ENCODE data around the gene VASN. TPM values are rescaled to one million over a fixed set of nuclear protein-coding genes. Genes with fewer than 3 reads are reported as not detected.

The VASN gene
- total RNA-seq, 1 experiment from 2014 or later = 5.4 TPM

DNA sequence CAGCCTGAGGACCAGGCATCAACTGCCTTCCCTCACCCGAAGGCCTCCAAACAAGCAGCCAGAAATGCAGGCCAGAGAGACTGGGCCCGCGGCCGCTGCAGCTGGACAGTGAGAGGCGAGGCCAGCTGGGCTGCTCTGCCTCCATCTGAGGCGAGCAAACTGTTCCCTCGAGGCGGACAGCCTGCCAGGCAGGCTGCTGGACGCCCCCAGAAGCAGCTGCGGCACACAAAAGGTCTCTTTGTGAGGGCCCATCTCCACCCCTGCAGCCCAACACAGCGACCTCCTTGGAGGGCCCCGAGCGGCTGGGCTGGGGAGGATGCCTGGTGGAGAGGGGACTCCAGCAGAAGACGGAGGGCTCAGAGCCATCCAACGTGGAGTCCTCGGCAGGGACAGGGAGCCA, 40.0 kb downstream of the VASN start:
- ChIA-PET POLR2A (ENCODE audit: low non-redundant PET) (no interaction called here), CTCF (no interaction called here)
- Histone ChIP-seq H3K27ac (ENCODE audit: low read depth, low read length, poor library complexity, severe bottlenecking) (no peak overlapping the region), H3K36me3 (ENCODE audit: insufficient read depth, low read length, poor library complexity, severe bottlenecking) (no peaks in the 10 kb centered on the region), H3K27me3 (replicated peaks; ENCODE audit: insufficient read depth, low read depth, low read length, poor library complexity) (no peaks in the 10 kb centered on the region), H3K9me3 (ENCODE audit: low read depth, low read length, poor library complexity, severe bottlenecking) (no peaks in the 10 kb centered on the region), H3K4me3 (ENCODE audit: low read depth, low read length, poor library complexity, severe bottlenecking) (no peak overlapping the region), H3K4me1 (ENCODE audit: insufficient read depth, low read length, poor library complexity, severe bottlenecking) (peaks cover under 1% of the 10 kb centered on the region)
- DNase-seq (ENCODE audit: low spot score) = no peak
- BruUV-seq (replicated peaks) = no TSS peak
- no peak for TF ChIP-seq EZH2 (IDR thresholded peaks at IDR 0.05; ENCODE audit: borderline replicate concordance, low read depth, low read length, poor library complexity, severe bottlenecking)
- TF ChIP-seq, protein P1, sequence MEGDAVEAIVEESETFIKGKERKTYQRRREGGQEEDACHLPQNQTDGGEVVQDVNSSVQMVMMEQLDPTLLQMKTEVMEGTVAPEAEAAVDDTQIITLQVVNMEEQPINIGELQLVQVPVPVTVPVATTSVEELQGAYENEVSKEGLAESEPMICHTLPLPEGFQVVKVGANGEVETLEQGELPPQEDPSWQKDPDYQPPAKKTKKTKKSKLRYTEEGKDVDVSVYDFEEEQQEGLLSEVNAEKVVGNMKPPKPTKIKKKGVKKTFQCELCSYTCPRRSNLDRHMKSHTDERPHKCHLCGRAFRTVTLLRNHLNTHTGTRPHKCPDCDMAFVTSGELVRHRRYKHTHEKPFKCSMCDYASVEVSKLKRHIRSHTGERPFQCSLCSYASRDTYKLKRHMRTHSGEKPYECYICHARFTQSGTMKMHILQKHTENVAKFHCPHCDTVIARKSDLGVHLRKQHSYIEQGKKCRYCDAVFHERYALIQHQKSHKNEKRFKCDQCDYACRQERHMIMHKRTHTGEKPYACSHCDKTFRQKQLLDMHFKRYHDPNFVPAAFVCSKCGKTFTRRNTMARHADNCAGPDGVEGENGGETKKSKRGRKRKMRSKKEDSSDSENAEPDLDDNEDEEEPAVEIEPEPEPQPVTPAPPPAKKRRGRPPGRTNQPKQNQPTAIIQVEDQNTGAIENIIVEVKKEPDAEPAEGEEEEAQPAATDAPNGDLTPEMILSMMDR (conservative IDR thresholded peaks at IDR 0.05; ENCODE audit: low read depth, low read length) = no peak
- intact Hi-C loops (cut with micrococcal nuclease; ENCODE audit: unreplicated experiment) = no loop called here

DNA sequence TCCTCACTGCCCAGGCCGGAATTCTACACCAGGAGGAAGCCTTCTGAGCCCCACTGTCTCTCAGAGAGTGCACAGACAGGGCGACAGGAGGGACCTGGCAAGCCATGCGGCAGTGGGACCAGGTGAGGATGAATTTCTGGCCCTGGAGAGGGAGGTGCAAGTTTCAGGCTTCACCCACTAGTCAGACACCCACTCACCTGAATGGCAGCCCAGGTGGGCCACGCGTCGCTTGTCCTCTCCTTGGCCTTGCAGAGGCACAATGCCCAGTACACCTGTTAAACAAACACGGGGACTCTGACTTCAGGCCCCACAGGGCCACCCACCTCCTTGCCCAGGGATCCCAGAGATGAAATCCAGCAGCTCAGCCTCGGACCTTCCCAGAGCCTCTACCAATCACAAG, 40.5 kb downstream of the VASN start:
- Histone ChIP-seq H3K4me3 (ENCODE audit: low read depth, low read length, poor library complexity, severe bottlenecking) (no peak overlapping the region), H3K36me3 (ENCODE audit: insufficient read depth, low read length, poor library complexity, severe bottlenecking) (no peaks in the 10 kb centered on the region), H3K9me3 (ENCODE audit: low read depth, low read length, poor library complexity, severe bottlenecking) (no peaks in the 10 kb centered on the region), H3K4me1 (ENCODE audit: insufficient read depth, low read length, poor library complexity, severe bottlenecking) (peaks cover 5% of the 10 kb centered on the region), H3K27ac (ENCODE audit: low read depth, low read length, poor library complexity, severe bottlenecking) (no peak overlapping the region), H3K27me3 (replicated peaks; ENCODE audit: insufficient read depth, low read depth, low read length, poor library complexity) (no peaks in the 10 kb centered on the region)
- no TSS peak for BruUV-seq (replicated peaks)
- CTCF ChIA-PET = no interaction called here
- DNase-seq (ENCODE audit: low spot score) = no peak
- POLR2A ChIA-PET (ENCODE audit: low non-redundant PET) = no interaction called here
- intact Hi-C loops (cut with micrococcal nuclease; ENCODE audit: unreplicated experiment) = no loop called here
- no peak for TF ChIP-seq EZH2 (IDR thresholded peaks at IDR 0.05; ENCODE audit: borderline replicate concordance, low read depth, low read length, poor library complexity, severe bottlenecking)
- TF ChIP-seq, protein P1 (conservative IDR thresholded peaks at IDR 0.05; ENCODE audit: low read depth, low read length) = no peak

DNA sequence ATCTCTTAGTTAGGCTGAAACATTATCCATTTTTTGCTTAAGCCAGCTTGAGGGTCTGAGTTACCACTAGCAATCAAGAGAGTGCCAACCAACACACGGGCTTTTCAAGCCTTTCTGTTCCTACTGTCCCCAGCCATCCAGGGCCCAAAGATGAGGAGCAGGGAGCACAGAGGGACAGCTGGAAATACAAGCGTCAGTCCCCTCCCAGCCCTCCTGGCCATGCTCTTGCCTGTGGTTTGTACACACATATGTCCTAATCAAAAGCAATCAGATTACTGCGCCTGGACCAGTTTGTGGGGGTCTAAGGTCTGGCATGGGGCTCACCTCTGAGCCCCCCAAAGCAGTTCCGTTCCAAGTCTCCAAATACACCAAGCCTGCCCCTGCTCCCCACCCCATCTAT, 41.2 kb downstream of the VASN start:
- no peaks in the 10 kb centered on the region for H3K9me3 ChIP-seq (ENCODE audit: low read depth, low read length, poor library complexity, severe bottlenecking)
- intact Hi-C loops (cut with micrococcal nuclease; ENCODE audit: unreplicated experiment) = no loop called here
- TF ChIP-seq EZH2 (IDR thresholded peaks at IDR 0.05; ENCODE audit: borderline replicate concordance, low read depth, low read length, poor library complexity, severe bottlenecking) = no peak
- TF ChIP-seq, protein P1 (conservative IDR thresholded peaks at IDR 0.05; ENCODE audit: low read depth, low read length) = no peak
- no peak overlapping the region for H3K27ac ChIP-seq (ENCODE audit: low read depth, low read length, poor library complexity, severe bottlenecking)
- no peaks in the 10 kb centered on the region for H3K27me3 ChIP-seq (replicated peaks; ENCODE audit: insufficient read depth, low read depth, low read length, poor library complexity)
- ChIA-PET CTCF (interaction anchor here (0.8 kb wide), 1 partner anchor 54 kb away, joined by 3 read pairs; no protein-coding TSS in a partner anchor), POLR2A (ENCODE audit: low non-redundant PET) (no interaction called here)
- no peak overlapping the region for H3K4me3 ChIP-seq (ENCODE audit: low read depth, low read length, poor library complexity, severe bottlenecking)
- H3K4me1 ChIP-seq (ENCODE audit: insufficient read depth, low read length, poor library complexity, severe bottlenecking) = peaks cover 5% of the 10 kb centered on the region
- no peak for DNase-seq (ENCODE audit: low spot score)
- no TSS peak for BruUV-seq (replicated peaks)
- H3K36me3 ChIP-seq (ENCODE audit: insufficient read depth, low read length, poor library complexity, severe bottlenecking) = no peaks in the 10 kb centered on the region

Data from A673 (cell line).